Karpas-422 (cell line): ENCODE measurements around the gene SPSB2. TPM values are rescaled to one million over a fixed set of nuclear protein-coding genes. Genes with fewer than 3 reads are reported as not detected.
"Not testable (repeated sequence)": the region's sequence is repeated elsewhere in the genome, so short reads cannot be mapped to it uniquely, and the experiment has no call there.

Experiments
- DNase-seq: peaks from one replicate; pipeline ENCODE4 v3.0.0-alpha.2; 2015
- H2AFZ ChIP-seq: fragments of 200-600 bp; sonication (generic); 2 replicates; pipeline ENCODE4 v1.6.1; 2014; ENCODE audit warnings: antibody characterized with exemption, low read length, mixed read lengths
- H3K27ac ChIP-seq: fragments of 200-600 bp; sonication (generic); 2 replicates; pipeline ENCODE4 v1.5.1; 2014; ENCODE audit warnings: mild to moderate bottlenecking, low read length, moderate library complexity
- H3K27me3 ChIP-seq: fragments of 200-600 bp; sonication (generic); 2 replicates; pipeline ENCODE4 v1.6.1; 2014; ENCODE audit warnings: low read length, mixed read lengths
- H3K36me3 ChIP-seq: fragments of 200-600 bp; sonication (generic); 2 replicates; pipeline ENCODE4 v1.6.1; 2014; ENCODE audit warnings: low read length, mixed read lengths; ENCODE audit not compliant: insufficient read depth
- H3K4me1 ChIP-seq: fragments of 200-600 bp; sonication (generic); 2 replicates; pipeline ENCODE4 v1.6.1; 2014; ENCODE audit warnings: mild to moderate bottlenecking, low read length, mixed read lengths
- H3K4me2 ChIP-seq: fragments of 200-600 bp; sonication (generic); 2 replicates; pipeline ENCODE4 v1.6.1; 2014; ENCODE audit warnings: low read length, low read depth, mild to moderate bottlenecking; ENCODE audit not compliant: poor library complexity, severe bottlenecking
- H3K4me3 ChIP-seq: fragments of 200-600 bp; sonication (generic); 2 replicates; pipeline ENCODE4 v1.5.1; 2014; ENCODE audit warnings: mild to moderate bottlenecking, antibody characterized with exemption, low read length, mixed read lengths
- H3K79me2 ChIP-seq: fragments of 200-600 bp; sonication (generic); 2 replicates; pipeline ENCODE4 v1.6.1; 2014; ENCODE audit warnings: mild to moderate bottlenecking, low read length, mixed read lengths
- H3K9ac ChIP-seq: fragments of 200-600 bp; sonication (generic); 2 replicates; pipeline ENCODE4 v1.6.0; 2014; ENCODE audit warnings: low read length
- H3K9me2 ChIP-seq: fragments of 200-600 bp; sonication (generic), shearing (Covaris generic); replicated peaks from 2 replicates; pipeline ENCODE4 v1.6.0; 2014; ENCODE audit warnings: mild to moderate bottlenecking, low read length, moderate library complexity; ENCODE audit not compliant: insufficient read depth
- H3K9me3 ChIP-seq: fragments of 300-700, 200-600 bp; sonication (generic); 2 replicates; pipeline ENCODE4 v1.6.1; 2014; ENCODE audit warnings: low read length, mixed read lengths
- H4K20me1 ChIP-seq: fragments of 200-600 bp; sonication (generic); 2 replicates; pipeline ENCODE4 v1.6.1; 2014; ENCODE audit warnings: mild to moderate bottlenecking, antibody characterized with exemption, low read length, low read depth; ENCODE audit not compliant: insufficient read depth
- total RNA-seq: library from RNA; depleted of rRNA; stranded (reverse); fragments of >200 nt; shearing (Covaris generic); gene quantifications from 2 replicates; pipeline ENCODE4 v1.2.3, GENCODE V29; 2014; ENCODE audit warnings: low replicate concordance

The SPSB2 gene
- total RNA-seq, 1 experiment from 2014 or later, result 5.9 TPM

- H4K20me1 ChIP-seq, result peaks cover 38% of the 10 kb centered on the region
- H2AFZ ChIP-seq, result no peak overlapping the region
- H3K9ac ChIP-seq, result peak overlapping the region; percentile 100
- peaks cover 27% of the 10 kb centered on the region for H3K79me2 ChIP-seq
- H3K4me1 ChIP-seq, result peaks cover 63% of the 10 kb centered on the region
- no peaks in the 10 kb centered on the region for H3K9me3 ChIP-seq
- no peaks in the 10 kb centered on the region for H3K27me3 ChIP-seq
- peak overlapping the region; percentile 98 for H3K27ac ChIP-seq
- H3K4me3 ChIP-seq, result peak overlapping the region; percentile 90
- peak; percentile 93 for DNase-seq
- H3K4me2 ChIP-seq, result peak overlapping the region; percentile 100
- H3K36me3 ChIP-seq, result peaks cover 43% of the 10 kb centered on the region
- no peaks in the 10 kb centered on the region for H3K9me2 ChIP-seq
Observed at GRCh38 chr12:6869049-6870021, 3.8 kb downstream of the SPSB2 start.

- Histone ChIP-seq H3K79me2 (peaks cover 22% of the 10 kb centered on the region), H3K27me3 (no peaks in the 10 kb centered on the region), H3K4me3 (peak overlapping the region; percentile 90), H3K9ac (peak overlapping the region; percentile 100), H2AFZ (no peak overlapping the region), H3K9me3 (no peaks in the 10 kb centered on the region), H3K4me1 (peaks cover 59% of the 10 kb centered on the region), H4K20me1 (peaks cover 38% of the 10 kb centered on the region), H3K9me2 (no peaks in the 10 kb centered on the region), H3K27ac (peak overlapping the region; percentile 98), H3K4me2 (peak overlapping the region; percentile 100), H3K36me3 (peaks cover 37% of the 10 kb centered on the region)
- DNase-seq, result peak; percentile 55
Observed at GRCh38 chr12:6868211-6869048, 4.7 kb downstream of the SPSB2 start.

GRCh38 chr12:6867413-6868210 lies 5.5 kb downstream of the SPSB2 start, which contains the start of gene TPI1:
Gene TPI1, plus strand, starts transcription at chr12:6867531. Its CDS starts 36 bp downstream, at chr12:6867567.
- Histone ChIP-seq H3K79me2 (peaks cover 22% of the 10 kb centered on the region), H3K36me3 (peaks cover 43% of the 10 kb centered on the region), H3K4me2 (peak within 1 kb of the TSS; percentile 100), H2AFZ (no peak within 1 kb of the TSS), H4K20me1 (peaks cover 34% of the 10 kb centered on the region), H3K27me3 (no peaks in the 10 kb centered on the region), H3K9me2 (no peaks in the 10 kb centered on the region), H3K4me1 (peaks cover 53% of the 10 kb centered on the region), H3K4me3 (peak within 1 kb of the TSS; percentile 90), H3K9me3 (no peaks in the 10 kb centered on the region), H3K9ac (peak within 1 kb of the TSS; percentile 100), H3K27ac (peak within 1 kb of the TSS; percentile 98)
- DNase-seq, result peak; percentile 93

- Histone ChIP-seq H4K20me1 (peaks cover 30% of the 10 kb centered on the region), H3K9me2 (no peaks in the 10 kb centered on the region), H3K9me3 (no peaks in the 10 kb centered on the region), H3K9ac (peak overlapping the region; percentile 100), H3K4me1 (peaks cover 47% of the 10 kb centered on the region), H3K4me2 (peak overlapping the region; percentile 100), H3K27ac (peak overlapping the region; percentile 98), H2AFZ (no peak overlapping the region), H3K36me3 (peaks cover 44% of the 10 kb centered on the region), H3K4me3 (peak overlapping the region; percentile 90), H3K79me2 (peaks cover 22% of the 10 kb centered on the region), H3K27me3 (no peaks in the 10 kb centered on the region)
- DNase-seq, result no peak
Observed at GRCh38 chr12:6866920-6867412, 6.1 kb downstream of the SPSB2 start.

GRCh38 chr12:6866163-6866919 lies 6.8 kb downstream of the SPSB2 start:
- peak overlapping the region; percentile 90; the same call in 1 of the 2 replicates for H3K4me3 ChIP-seq
- peak overlapping the region; percentile 100 for H3K9ac ChIP-seq

GRCh38 chr12:6865307-6865706 lies 7.8 kb downstream of the SPSB2 start:
- not testable (repeated sequence) for H3K9me2 ChIP-seq, H3K9me3 ChIP-seq, H3K4me2 ChIP-seq, H2AFZ ChIP-seq, DNase-seq, H3K27ac ChIP-seq, H3K27me3 ChIP-seq, H3K4me3 ChIP-seq, H3K9ac ChIP-seq
- peaks cover 27% of the 10 kb centered on the region for H4K20me1 ChIP-seq
- peaks cover 22% of the 10 kb centered on the region for H3K79me2 ChIP-seq
- H3K4me1 ChIP-seq, result peaks cover 30% of the 10 kb centered on the region
- H3K36me3 ChIP-seq, result peaks cover 44% of the 10 kb centered on the region

More at GRCh38 chr12:6866163-6866919, 6.8 kb downstream of the SPSB2 start:
- peaks cover 40% of the 10 kb centered on the region for H3K4me1 ChIP-seq
- H3K27me3 ChIP-seq, result no peaks in the 10 kb centered on the region
- DNase-seq, result no peak
- H4K20me1 ChIP-seq, result peaks cover 27% of the 10 kb centered on the region
- peak overlapping the region; percentile 100 for H3K4me2 ChIP-seq
- peaks cover 22% of the 10 kb centered on the region for H3K79me2 ChIP-seq
- peak overlapping the region; percentile 98 for H3K27ac ChIP-seq
- H3K36me3 ChIP-seq, result peaks cover 50% of the 10 kb centered on the region
- no peak overlapping the region for H2AFZ ChIP-seq
- no peaks in the 10 kb centered on the region for H3K9me2 ChIP-seq
- H3K9me3 ChIP-seq, result no peaks in the 10 kb centered on the region
